ENCODE data around the gene PTPRN2.
"Not testable (repeated sequence)": the region's sequence is repeated elsewhere in the genome, so short reads cannot be mapped to it uniquely, and the experiment has no call there.

PTPRN2 gene

DNA sequence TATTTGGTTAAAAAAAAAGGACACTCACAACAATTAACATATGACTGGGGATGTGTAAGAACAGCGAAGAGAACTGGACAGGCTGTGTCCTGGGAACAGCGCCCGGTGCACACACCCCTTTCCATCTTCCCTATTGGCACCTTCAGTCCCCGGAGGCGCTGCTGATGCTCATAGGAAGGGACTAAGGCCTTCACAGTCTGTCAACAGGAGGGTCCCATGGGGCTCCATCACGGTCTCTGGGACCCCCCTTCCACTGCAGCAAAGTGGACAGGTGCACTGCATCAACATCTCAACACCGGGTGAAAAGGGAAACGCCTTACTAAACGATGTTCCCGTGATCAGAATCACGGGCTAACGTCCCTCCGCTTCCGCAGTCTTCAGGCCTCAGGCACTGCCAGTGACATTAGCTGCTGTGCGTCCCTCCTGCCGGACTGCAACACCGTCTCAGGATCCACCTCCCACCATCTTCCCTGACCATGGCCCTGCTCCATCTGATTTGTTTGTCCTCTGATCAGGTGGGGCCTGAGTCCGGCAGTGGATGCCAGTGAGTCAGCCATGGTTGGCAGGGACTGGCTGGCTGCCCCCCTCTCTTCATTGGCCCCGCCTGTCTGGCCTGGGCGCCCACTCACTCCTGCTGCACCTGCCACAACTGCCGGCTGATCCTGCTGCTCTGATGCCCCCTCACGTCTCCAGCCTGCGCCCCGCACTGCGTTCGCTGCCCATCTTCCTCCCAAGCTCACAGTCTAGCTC lies 636.1 kb downstream of the PTPRN2 start:
- no peak for DNase-seq

DNA sequence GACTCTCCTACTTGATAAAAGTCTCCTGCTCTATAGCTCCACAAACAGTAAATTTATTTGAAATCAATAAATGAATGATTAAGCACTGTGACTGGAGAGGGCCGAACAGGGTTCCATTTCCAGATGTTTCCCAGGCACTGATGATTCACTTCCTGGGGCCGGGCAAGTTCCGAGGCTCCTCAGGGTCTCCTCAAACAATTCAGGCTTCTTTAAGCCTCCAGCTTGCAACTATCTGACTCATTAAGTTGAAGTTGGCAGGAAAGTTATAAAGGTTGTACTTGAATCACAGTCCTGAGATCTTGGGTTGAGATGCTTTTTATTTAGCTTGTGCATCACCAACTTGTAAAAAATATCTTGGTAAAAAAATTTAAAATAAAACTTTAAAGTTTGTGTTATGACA lies 637.9 kb downstream of the PTPRN2 start:
- no peak for DNase-seq

DNA sequence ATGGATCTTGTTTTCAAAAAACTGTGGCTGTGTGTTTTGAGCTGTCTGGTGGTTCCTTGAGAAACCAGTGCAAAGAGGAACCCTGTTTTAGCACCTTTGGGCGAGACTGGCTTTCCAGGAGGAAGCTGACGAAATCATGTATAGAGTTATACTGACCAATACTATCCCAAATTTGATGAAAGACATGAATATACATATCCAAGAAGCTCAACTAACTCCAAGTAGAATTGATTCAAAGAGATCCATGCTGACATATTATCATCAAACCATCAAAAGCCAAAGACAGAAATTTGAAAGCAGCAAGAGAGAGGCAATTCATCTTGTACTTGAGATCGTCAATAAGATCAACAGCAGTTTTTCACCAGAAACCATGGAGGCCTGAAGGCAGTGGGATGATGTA lies 640.1 kb downstream of the PTPRN2 start:
- DNase-seq = no peak

- DNase-seq = no peak
Measured at GRCh38 chr7:157946398-157947060, 641.1 kb downstream of the PTPRN2 start.

DNA sequence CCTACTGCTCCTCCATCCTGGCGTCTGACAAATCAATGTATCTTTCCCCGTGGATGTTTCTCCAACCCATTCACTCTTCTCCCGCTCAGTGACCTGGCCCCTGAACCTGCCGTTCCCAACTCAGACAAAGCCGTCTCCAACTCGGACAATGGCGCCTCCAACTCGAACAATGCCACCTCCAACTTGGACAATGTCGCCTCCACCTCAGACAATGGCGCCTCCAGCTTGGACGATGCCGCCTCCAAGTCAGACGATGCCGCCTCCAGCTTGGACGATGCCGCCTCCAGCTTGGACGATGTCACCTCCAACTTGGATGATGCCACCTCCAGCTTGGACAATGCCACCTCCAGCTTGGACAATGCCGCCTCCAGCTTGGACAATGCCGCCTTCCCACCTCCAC lies 642.2 kb downstream of the PTPRN2 start:
- no peak for DNase-seq

- no peak for DNase-seq
Measured at GRCh38 chr7:157944734-157945291, 642.8 kb downstream of the PTPRN2 start.

DNA sequence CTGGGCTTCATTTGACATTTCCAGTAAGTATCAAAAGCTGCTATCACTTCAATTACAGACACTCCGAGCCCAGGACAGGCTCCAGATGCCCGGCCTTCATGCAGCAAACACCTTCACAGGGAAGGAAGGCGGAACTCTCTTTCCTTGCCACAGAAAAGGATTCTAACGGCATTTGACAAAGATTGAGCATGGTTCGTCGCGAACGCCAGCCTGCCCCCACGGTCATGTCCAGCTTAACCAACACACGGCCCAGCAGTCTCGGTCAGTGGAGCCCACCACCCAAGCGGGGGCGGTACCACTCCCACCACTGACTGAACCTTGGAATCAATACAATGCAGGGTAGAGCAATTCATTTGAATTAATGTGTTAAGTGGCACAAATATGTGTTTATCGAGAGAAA lies 643.6 kb downstream of the PTPRN2 start:
- DNase-seq = no peak

GRCh38 chr7:157943561-157943960 lies 644.1 kb downstream of the PTPRN2 start:
- no peak for DNase-seq

- no peak for DNase-seq
Measured at GRCh38 chr7:157941210-157941609, 646.4 kb downstream of the PTPRN2 start.

GRCh38 chr7:157940497-157940896 lies 647.1 kb downstream of the PTPRN2 start:
- no peak for DNase-seq

- DNase-seq = no peak
Measured at GRCh38 chr7:157938211-157938610, 649.4 kb downstream of the PTPRN2 start.

- DNase-seq = no peak
Measured at GRCh38 chr7:157937406-157937805, 650.2 kb downstream of the PTPRN2 start.

DNA sequence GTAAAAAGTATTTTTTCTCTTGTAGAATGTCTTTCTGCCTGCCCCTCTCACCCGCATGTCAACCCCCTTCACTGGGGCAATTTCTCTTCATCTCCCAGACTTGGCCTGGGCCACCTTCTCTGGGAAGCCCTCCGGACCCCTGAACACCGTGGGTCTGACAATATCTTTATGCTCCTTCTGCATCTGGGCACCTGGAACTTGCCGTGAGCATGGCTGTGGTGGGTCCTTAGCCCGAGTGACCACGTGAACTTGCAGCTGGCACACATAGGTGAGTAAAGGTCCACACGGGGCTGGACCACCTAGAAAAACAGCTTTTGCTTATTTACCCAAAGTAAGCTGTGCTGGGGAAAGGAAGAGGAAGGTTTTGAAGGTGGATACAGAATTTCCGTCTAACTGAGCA lies 650.6 kb downstream of the PTPRN2 start:
- DNase-seq = no peak

DNA sequence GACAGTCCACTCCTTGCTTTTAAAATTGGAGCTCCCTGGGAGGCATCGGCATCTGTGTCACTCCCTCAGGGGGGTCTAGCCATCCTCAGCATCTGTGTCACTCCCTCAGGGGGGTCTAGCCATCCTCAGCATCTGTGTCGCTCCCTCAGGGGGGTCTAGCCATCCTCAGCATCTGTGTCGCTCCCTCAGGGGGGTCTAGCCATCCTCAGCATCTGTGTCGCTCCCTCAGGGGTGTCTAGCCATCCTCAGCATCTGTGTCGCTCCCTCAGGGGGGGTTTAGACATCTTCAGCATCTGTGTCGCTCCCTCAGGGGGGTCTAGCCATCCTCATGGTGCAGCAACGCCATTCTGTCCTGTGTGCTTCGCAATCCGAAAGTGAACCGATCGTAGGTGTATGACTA lies 651.9 kb downstream of the PTPRN2 start:
- not testable (repeated sequence) for DNase-seq

DNA sequence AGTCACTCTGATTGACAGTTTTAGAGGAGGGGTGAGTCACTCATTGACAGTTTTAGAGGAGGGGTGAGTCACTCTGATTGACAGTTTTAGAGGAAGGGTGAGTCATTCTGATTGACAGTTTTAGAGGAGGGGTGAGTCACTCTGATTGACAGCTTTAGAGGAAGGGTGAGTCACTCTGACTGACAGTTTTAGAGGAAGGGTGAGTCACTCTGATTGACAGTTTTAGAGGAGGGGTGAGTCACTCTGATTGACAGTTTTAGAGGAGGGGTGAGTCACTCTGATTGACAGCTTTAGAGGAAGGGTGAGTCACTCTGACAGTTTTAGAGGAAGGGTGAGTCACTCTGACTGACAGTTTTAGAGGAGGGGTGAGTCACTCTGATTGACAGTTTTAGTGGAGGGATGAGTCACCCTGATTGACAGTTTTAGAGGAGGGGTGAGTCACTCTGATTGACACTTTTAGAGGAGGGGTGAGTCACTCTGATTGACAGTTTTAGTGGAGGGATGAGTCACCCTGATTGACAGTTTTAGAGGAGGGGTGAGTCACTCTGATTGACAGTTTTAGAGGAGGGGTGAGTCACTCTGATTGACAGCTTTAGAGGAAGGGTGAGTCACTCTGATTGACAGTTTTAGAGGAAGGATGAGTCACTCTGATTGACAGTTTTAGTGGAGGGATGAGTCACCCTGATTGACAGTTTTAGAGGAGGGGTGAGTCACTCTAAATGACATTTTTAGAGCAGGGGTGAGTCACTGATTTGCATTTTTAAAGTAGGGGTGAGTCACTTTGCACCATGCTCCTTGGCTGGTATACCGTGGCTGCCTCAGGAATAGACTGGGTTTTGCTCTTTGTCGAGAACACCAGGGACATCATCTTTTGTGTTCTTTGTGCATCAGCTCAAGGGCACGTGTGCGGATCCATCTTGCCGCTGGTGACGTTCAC lies 654.1 kb downstream of the PTPRN2 start:
- not testable (repeated sequence) for DNase-seq

GRCh38 chr7:157932498-157933218 lies 655.0 kb downstream of the PTPRN2 start:
- no peak for DNase-seq

DNA sequence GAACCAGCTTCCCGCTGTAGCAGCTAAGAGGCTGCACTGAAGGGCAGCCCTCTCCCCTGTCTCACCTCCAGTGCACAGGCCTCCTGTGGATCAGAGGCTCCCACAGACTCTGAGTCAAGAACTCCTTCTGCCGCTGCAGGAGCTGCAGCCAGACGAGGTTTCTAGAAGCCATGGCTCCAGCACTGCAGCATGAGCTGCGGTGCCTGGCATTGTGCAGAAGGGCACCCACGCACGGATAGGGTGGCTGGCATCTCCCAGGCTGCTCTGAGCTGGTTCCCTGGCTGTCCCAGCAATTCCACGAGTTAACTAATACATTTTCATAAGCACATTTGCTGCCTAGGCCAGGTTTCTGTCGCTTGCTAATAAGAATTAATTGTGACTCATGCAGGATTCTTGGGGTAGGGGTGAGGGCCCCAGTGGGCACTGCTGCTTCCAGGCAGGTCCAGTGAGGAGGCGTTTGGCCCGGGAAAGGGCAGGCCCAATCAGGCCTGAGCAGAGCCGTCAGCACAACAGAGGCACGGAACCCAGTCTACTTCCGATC lies 656.6 kb downstream of the PTPRN2 start:
- DNase-seq = no peak

- DNase-seq = no peak
Measured at GRCh38 chr7:157930441-157930840, 657.2 kb downstream of the PTPRN2 start.

- DNase-seq = no peak
Measured at GRCh38 chr7:157929671-157930070, 658.0 kb downstream of the PTPRN2 start.

GRCh38 chr7:157928808-157929425 lies 658.7 kb downstream of the PTPRN2 start:
- no peak for DNase-seq

DNA sequence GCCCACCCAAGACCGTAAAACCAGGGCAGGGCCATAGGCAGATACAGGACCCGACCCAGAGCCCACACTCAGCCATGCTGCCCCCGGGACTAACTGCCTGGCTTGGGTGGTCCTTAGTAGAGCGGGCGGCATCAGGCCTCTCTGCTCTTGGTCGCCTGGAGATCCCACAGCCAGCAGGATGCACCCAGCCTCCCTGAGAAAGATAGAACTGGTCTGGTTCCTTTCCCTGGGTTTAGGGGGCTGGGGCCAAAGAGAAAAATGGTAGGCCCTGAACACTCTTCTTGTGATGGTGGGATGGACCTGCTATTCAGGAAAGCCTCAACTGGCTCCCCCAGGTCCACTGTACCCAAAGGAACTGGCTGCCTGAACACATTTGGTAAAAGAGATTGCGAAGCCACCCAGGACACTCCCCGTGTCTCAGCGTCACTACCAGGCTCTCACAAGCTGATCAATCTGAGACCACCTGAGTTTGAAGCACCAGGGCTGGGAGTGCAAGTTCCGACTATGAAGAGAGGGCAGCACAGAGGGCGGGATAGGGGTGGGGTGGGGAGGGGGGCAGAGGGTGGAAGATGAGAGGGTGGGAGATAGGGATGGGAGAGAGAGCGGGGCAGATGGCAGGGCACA lies 659.3 kb downstream of the PTPRN2 start:
- no peak for DNase-seq

Data from activated CD4-positive, alpha-beta T cell treated with anti-CD3 and anti-CD28 coated beads, Interleukin-2, Interleukin-6, amounts not matched to agents 100 ng/mL and 50 ng/mL, durations not matched to agents 16 hours and 8 hours (primary cell).